ENCODE results near the gene RARRES1. TPM values are rescaled to one million over a fixed set of nuclear protein-coding genes. Genes with fewer than 3 reads are reported as not detected.

RARRES1 gene
- total RNA-seq, 2 experiments from 2014 or later, result not detected

- no peak for DNase-seq
- H3K4me1 Mint-ChIP-seq (ENCODE audit: low read depth), result peaks cover 26% of the 10 kb centered on the region
- H3K36me3 Mint-ChIP-seq (ENCODE audit: low read depth), result peaks cover 87% of the 10 kb centered on the region
- H3K9me3 ChIP-seq (ENCODE audit: control insufficient read depth in 1 of 2, insufficient read depth in 1 of 2, low read length in 2 of 2), result no peaks in the 10 kb centered on the region
- H3K4me3 Mint-ChIP-seq, result no peak overlapping the region
- POLR2A ChIA-PET, result no interaction called here
- no peak for ATAC-seq (ENCODE audit: poor library complexity)
- no peak overlapping the region for H3K27ac Mint-ChIP-seq
- no peak overlapping the region for H3K27ac ChIP-seq (ENCODE audit: low read depth in 1 of 2, low read length in 2 of 2)
- no peaks in the 10 kb centered on the region for H3K27me3 ChIP-seq (ENCODE audit: control insufficient read depth in 1 of 2, insufficient read depth in 2 of 2, low read length in 2 of 2)
- intact Hi-C loops (cut with DNase I, micrococcal nuclease), result no loop called here
- TF ChIP-seq, protein P1, sequence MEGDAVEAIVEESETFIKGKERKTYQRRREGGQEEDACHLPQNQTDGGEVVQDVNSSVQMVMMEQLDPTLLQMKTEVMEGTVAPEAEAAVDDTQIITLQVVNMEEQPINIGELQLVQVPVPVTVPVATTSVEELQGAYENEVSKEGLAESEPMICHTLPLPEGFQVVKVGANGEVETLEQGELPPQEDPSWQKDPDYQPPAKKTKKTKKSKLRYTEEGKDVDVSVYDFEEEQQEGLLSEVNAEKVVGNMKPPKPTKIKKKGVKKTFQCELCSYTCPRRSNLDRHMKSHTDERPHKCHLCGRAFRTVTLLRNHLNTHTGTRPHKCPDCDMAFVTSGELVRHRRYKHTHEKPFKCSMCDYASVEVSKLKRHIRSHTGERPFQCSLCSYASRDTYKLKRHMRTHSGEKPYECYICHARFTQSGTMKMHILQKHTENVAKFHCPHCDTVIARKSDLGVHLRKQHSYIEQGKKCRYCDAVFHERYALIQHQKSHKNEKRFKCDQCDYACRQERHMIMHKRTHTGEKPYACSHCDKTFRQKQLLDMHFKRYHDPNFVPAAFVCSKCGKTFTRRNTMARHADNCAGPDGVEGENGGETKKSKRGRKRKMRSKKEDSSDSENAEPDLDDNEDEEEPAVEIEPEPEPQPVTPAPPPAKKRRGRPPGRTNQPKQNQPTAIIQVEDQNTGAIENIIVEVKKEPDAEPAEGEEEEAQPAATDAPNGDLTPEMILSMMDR (IDR thresholded peaks at IDR 0.05), result no peak
- no peaks in the 10 kb centered on the region for H3K9me3 Mint-ChIP-seq
- H3K27me3 Mint-ChIP-seq, result no peaks in the 10 kb centered on the region
- H3K36me3 ChIP-seq (ENCODE audit: insufficient read depth, low read length), result peaks cover 65% of the 10 kb centered on the region
- CTCF ChIA-PET, result interaction anchor here (1.0 kb wide), 1 partner anchor 140 kb away, joined by 3 read pairs; no protein-coding TSS in a partner anchor
- H3K4me3 ChIP-seq (ENCODE audit: low read length), result no peak overlapping the region
- no peaks in the 10 kb centered on the region for H3K4me1 ChIP-seq (ENCODE audit: insufficient read depth, low read length)
Observed at GRCh38 chr3:158651192-158651591, 81.1 kb downstream of the RARRES1 start.

- CTCF ChIA-PET, result no interaction called here
- no peak for DNase-seq
- peaks cover 40% of the 10 kb centered on the region for H3K4me1 Mint-ChIP-seq (ENCODE audit: low read depth)
- POLR2A ChIA-PET, result no interaction called here
- H3K27ac Mint-ChIP-seq, result no peak overlapping the region
- Histone ChIP-seq H3K27ac (ENCODE audit: low read depth in 1 of 2, low read length in 2 of 2) (no peak overlapping the region), H3K4me1 (ENCODE audit: insufficient read depth, low read length) (peaks cover 3% of the 10 kb centered on the region), H3K27me3 (ENCODE audit: control insufficient read depth in 1 of 2, insufficient read depth in 2 of 2, low read length in 2 of 2) (no peaks in the 10 kb centered on the region), H3K9me3 (ENCODE audit: control insufficient read depth in 1 of 2, insufficient read depth in 1 of 2, low read length in 2 of 2) (no peaks in the 10 kb centered on the region), H3K36me3 (ENCODE audit: insufficient read depth, low read length) (peaks cover 58% of the 10 kb centered on the region), H3K4me3 (ENCODE audit: low read length) (no peak overlapping the region)
- no peaks in the 10 kb centered on the region for H3K27me3 Mint-ChIP-seq
- no peaks in the 10 kb centered on the region for H3K9me3 Mint-ChIP-seq
- intact Hi-C loops (cut with DNase I, micrococcal nuclease), result loop anchor here in 1 of 2 experiments (2.0 to 10.0 kb wide), 4 partner anchors 19 to 1915 kb away; partner anchors contain the start of genes KPNA4 and RSRC1
- H3K4me3 Mint-ChIP-seq, result no peak overlapping the region
- TF ChIP-seq, protein P1 (IDR thresholded peaks at IDR 0.05), result no peak
- no peak for ATAC-seq (ENCODE audit: poor library complexity)
- peaks cover 78% of the 10 kb centered on the region for H3K36me3 Mint-ChIP-seq (ENCODE audit: low read depth)
Observed at GRCh38 chr3:158649791-158650190, 82.5 kb downstream of the RARRES1 start.

Other genes with a start within 250 kb of the RARRES1 start
- gene MLF1, start 161.3 kb downstream of the RARRES1 start, total RNA-seq, result 10 to 100 TPM; 13.7 to 14.7 TPM
- gene GFM1, start 87.9 kb downstream of the RARRES1 start, total RNA-seq, result 10 to 100 TPM; 27.5 to 29.4 TPM
- gene LXN, start 59.8 kb downstream of the RARRES1 start, total RNA-seq, result 1 to 10 TPM; 2.1 to 3.0 TPM
- 1 to 10 TPM; 7.2 to 7.6 TPM for gene MFSD1, start 69.6 kb upstream of the RARRES1 start, total RNA-seq